ENCODE data around the gene MAP3K13. TPM values are rescaled to one million over a fixed set of nuclear protein-coding genes. Genes with fewer than 3 reads are reported as not detected.
A peak's percentile ranks its signal among the peaks of the same experiment; 100 is the strongest.

Gene MAP3K13
- total RNA-seq, 1 donor from 2014 or later: 21.6 TPM

DNA sequence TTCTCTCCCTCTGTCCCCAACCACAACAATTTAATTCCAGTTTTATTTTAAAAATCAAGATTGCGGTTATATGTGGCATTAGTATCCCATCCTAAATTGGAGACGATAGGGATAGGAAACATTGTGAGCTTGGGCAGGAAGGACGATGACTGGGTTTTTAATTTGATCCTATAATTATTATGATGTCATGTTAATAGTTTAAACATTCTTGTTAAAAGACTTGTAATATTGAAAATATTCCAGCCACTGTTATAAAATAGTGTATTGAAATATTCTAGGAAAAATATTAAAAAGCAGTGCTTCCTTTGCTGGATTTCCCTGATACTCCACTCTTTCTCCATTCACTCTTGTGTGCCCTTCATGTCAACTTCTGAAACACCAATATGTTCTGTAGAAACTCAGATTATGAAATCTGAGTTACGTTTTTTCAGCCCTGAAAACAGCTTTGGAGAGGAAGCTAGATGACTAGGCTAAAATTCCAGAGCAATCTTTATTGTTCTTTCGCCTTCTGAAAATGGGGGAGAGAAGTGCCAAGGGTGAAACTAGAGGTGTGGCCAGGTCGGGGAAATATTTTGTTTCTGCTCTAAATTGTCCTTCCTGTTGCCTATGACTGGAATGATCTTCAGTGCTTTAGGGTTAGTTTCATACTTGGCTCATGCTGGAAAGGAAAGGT lies 46.1 kb upstream of the MAP3K13 start:
- Mint-ChIP-seq H3K27ac (ENCODE audit: unreplicated experiment) (peak overlapping the region; percentile 84), H3K4me1 (ENCODE audit: low read depth, unreplicated experiment) (peaks cover 22% of the 10 kb centered on the region), H3K27me3 (ENCODE audit: low read depth, unreplicated experiment) (no peaks in the 10 kb centered on the region), H3K36me3 (ENCODE audit: low read depth, unreplicated experiment) (peaks cover 2% of the 10 kb centered on the region), H3K9me3 (ENCODE audit: unreplicated experiment) (no peaks in the 10 kb centered on the region), H3K4me3 (ENCODE audit: unreplicated experiment) (no peak overlapping the region)
- Histone ChIP-seq H3K4me1 (ENCODE audit: insufficient read depth, low read length) (peaks cover 5% of the 10 kb centered on the region), H3K27me3 (ENCODE audit: insufficient read depth, low read length) (no peaks in the 10 kb centered on the region), H3K4me2 (ENCODE audit: low read length) (peak overlapping the region; percentile 48), H4K20me1 (ENCODE audit: insufficient read depth, low read length) (no peaks in the 10 kb centered on the region), H3K79me2 (ENCODE audit: insufficient read depth, low read length) (no peaks in the 10 kb centered on the region), H3K4me3 (ENCODE audit: insufficient read depth, low read depth, low read length) (no peak overlapping the region), H2AFZ (ENCODE audit: low read depth, low read length) (no peak overlapping the region), H3K36me3 (ENCODE audit: insufficient read depth, low read length) (no peaks in the 10 kb centered on the region), H3K9me3 (ENCODE audit: insufficient read depth, low read depth, low read length) (no peaks in the 10 kb centered on the region), H3K9ac (ENCODE audit: low read length) (no peak overlapping the region), H3K27ac (ENCODE audit: low read depth, low read length) (peak overlapping the region; percentile 38)
- FAIRE-seq: no peak
- TF ChIP-seq, protein P1, sequence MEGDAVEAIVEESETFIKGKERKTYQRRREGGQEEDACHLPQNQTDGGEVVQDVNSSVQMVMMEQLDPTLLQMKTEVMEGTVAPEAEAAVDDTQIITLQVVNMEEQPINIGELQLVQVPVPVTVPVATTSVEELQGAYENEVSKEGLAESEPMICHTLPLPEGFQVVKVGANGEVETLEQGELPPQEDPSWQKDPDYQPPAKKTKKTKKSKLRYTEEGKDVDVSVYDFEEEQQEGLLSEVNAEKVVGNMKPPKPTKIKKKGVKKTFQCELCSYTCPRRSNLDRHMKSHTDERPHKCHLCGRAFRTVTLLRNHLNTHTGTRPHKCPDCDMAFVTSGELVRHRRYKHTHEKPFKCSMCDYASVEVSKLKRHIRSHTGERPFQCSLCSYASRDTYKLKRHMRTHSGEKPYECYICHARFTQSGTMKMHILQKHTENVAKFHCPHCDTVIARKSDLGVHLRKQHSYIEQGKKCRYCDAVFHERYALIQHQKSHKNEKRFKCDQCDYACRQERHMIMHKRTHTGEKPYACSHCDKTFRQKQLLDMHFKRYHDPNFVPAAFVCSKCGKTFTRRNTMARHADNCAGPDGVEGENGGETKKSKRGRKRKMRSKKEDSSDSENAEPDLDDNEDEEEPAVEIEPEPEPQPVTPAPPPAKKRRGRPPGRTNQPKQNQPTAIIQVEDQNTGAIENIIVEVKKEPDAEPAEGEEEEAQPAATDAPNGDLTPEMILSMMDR (IDR thresholded peaks at IDR 0.05; ENCODE audit: insufficient read depth, low read depth, low read length): no peak
- no peak for TF ChIP-seq EZH2 (IDR thresholded peaks at IDR 0.05; ENCODE audit: insufficient read depth, low read length)
- DNase-seq (ENCODE audit: low read depth): peak; percentile 33

DNA sequence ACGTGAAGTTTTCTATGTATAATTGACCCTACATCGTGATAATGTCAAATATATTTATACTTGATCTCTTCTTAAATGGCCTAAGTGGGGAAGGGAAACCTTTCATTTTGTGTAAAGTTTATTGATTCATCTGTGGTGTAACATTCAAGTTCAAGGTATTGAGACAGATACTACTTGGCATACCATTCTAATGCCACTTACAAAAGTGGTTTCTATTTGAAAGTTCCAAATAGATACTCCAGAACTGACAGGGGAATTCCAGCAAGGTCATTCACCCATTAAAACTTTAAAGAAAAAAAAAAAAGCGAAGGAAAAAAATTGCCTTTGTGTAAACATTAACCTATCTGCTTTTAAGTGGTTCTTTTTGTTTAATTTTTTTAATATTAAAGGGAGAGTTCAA lies 45.3 kb upstream of the MAP3K13 start:
- no peaks in the 10 kb centered on the region for H3K36me3 ChIP-seq (ENCODE audit: insufficient read depth, low read length)
- H3K9ac ChIP-seq (ENCODE audit: low read length): no peak overlapping the region
- H3K9me3 ChIP-seq (ENCODE audit: insufficient read depth, low read depth, low read length): no peaks in the 10 kb centered on the region
- no peaks in the 10 kb centered on the region for H4K20me1 ChIP-seq (ENCODE audit: insufficient read depth, low read length)
- TF ChIP-seq EZH2 (IDR thresholded peaks at IDR 0.05; ENCODE audit: insufficient read depth, low read length): no peak
- TF ChIP-seq, protein P1 (IDR thresholded peaks at IDR 0.05; ENCODE audit: insufficient read depth, low read depth, low read length): no peak
- DNase-seq (ENCODE audit: low read depth): peak; percentile 22
- H3K79me2 ChIP-seq (ENCODE audit: insufficient read depth, low read length): no peaks in the 10 kb centered on the region
- peak overlapping the region; percentile 38 for H3K27ac ChIP-seq (ENCODE audit: low read depth, low read length)
- no peak overlapping the region for H3K4me3 ChIP-seq (ENCODE audit: insufficient read depth, low read depth, low read length)
- H3K27me3 ChIP-seq (ENCODE audit: insufficient read depth, low read length): no peaks in the 10 kb centered on the region
- no peak overlapping the region for H2AFZ ChIP-seq (ENCODE audit: low read depth, low read length)
- H3K9me3 Mint-ChIP-seq (ENCODE audit: unreplicated experiment): no peaks in the 10 kb centered on the region
- H3K36me3 Mint-ChIP-seq (ENCODE audit: low read depth, unreplicated experiment): no peaks in the 10 kb centered on the region
- H3K4me2 ChIP-seq (ENCODE audit: low read length): peak overlapping the region; percentile 48
- no peak overlapping the region for H3K4me3 Mint-ChIP-seq (ENCODE audit: unreplicated experiment)
- peaks cover 22% of the 10 kb centered on the region for H3K4me1 Mint-ChIP-seq (ENCODE audit: low read depth, unreplicated experiment)
- H3K4me1 ChIP-seq (ENCODE audit: insufficient read depth, low read length): peaks cover 5% of the 10 kb centered on the region
- H3K27me3 Mint-ChIP-seq (ENCODE audit: low read depth, unreplicated experiment): no peaks in the 10 kb centered on the region
- no peak for FAIRE-seq
- peak overlapping the region; percentile 84 for H3K27ac Mint-ChIP-seq (ENCODE audit: unreplicated experiment)

DNA sequence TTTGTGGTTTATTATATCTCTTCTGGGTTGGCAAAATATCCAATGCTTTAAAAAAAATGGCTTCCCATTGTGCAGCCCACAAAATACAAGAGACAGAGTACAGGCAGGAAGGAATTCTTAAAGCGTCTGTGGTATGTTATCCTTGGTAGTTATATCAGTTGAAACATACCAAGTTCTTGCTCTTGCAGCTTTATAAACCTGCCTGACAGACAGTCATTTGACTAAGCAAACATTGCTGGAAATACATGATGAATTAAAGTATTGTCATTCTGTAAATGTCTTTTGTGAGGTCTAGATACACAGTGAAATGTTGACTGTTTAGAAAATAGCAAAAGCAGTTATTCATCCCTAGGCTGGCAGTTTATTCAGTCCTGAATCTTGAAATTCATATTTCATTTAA lies 44.8 kb upstream of the MAP3K13 start:
- peak overlapping the region; percentile 7 for H3K4me2 ChIP-seq (ENCODE audit: low read length)
- peaks cover 5% of the 10 kb centered on the region for H3K4me1 ChIP-seq (ENCODE audit: insufficient read depth, low read length)
- peak overlapping the region; percentile 86 for H3K27ac Mint-ChIP-seq (ENCODE audit: unreplicated experiment)
- H3K9ac ChIP-seq (ENCODE audit: low read length): no peak overlapping the region
- H2AFZ ChIP-seq (ENCODE audit: low read depth, low read length): no peak overlapping the region
- no peak overlapping the region for H3K4me3 Mint-ChIP-seq (ENCODE audit: unreplicated experiment)
- no peak for TF ChIP-seq EZH2 (IDR thresholded peaks at IDR 0.05; ENCODE audit: insufficient read depth, low read length)
- TF ChIP-seq, protein P1 (IDR thresholded peaks at IDR 0.05; ENCODE audit: insufficient read depth, low read depth, low read length): no peak
- no peaks in the 10 kb centered on the region for H3K36me3 ChIP-seq (ENCODE audit: insufficient read depth, low read length)
- H3K36me3 Mint-ChIP-seq (ENCODE audit: low read depth, unreplicated experiment): no peaks in the 10 kb centered on the region
- FAIRE-seq (no peak), DNase-seq (ENCODE audit: low read depth) (peak; percentile 67)
- no peaks in the 10 kb centered on the region for H3K27me3 ChIP-seq (ENCODE audit: insufficient read depth, low read length)
- no peaks in the 10 kb centered on the region for H3K79me2 ChIP-seq (ENCODE audit: insufficient read depth, low read length)
- peaks cover 22% of the 10 kb centered on the region for H3K4me1 Mint-ChIP-seq (ENCODE audit: low read depth, unreplicated experiment)
- no peaks in the 10 kb centered on the region for H3K27me3 Mint-ChIP-seq (ENCODE audit: low read depth, unreplicated experiment)
- no peak overlapping the region for H3K4me3 ChIP-seq (ENCODE audit: insufficient read depth, low read depth, low read length)
- H3K9me3 ChIP-seq (ENCODE audit: insufficient read depth, low read depth, low read length): no peaks in the 10 kb centered on the region
- H4K20me1 ChIP-seq (ENCODE audit: insufficient read depth, low read length): no peaks in the 10 kb centered on the region
- H3K9me3 Mint-ChIP-seq (ENCODE audit: unreplicated experiment): no peaks in the 10 kb centered on the region
- no peak overlapping the region for H3K27ac ChIP-seq (ENCODE audit: low read depth, low read length)

Measured in astrocyte (in vitro differentiated cells and primary cell).